Stimulated activated memory B cell treated with anti-CD40 and anti-IgM and Interleukin-4, amounts not matched to agents 10 μg/mL and 1 μg/mL and 100 μg/mL, for 72 hours (primary cell): ENCODE data around the gene STRIP2.
"Not testable (repeated sequence)": the region's sequence is repeated elsewhere in the genome, so short reads cannot be mapped to it uniquely, and the experiment has no call there.

Source experiments
- ATAC-seq: fragments of 150-1000 bp; cut with Tn5 transposase; 2 replicates; pipeline ENCODE4 v1.10.0; 2021
- H3K27ac Mint-ChIP-seq: one replicate; pipeline ENCODE4 v1.8.0; 2022; ENCODE audit warnings: mild to moderate bottlenecking, mixed read lengths
- H3K27me3 Mint-ChIP-seq: one replicate; pipeline ENCODE4 v1.8.0; 2022; ENCODE audit warnings: mixed read lengths
- H3K36me3 Mint-ChIP-seq: one replicate; pipeline ENCODE4 v1.8.0; 2022; ENCODE audit warnings: mixed read lengths
- H3K4me1 Mint-ChIP-seq: one replicate; pipeline ENCODE4 v1.8.0; 2022; ENCODE audit warnings: mixed read lengths
- H3K4me3 Mint-ChIP-seq: one replicate; pipeline ENCODE4 v1.8.0; 2022; ENCODE audit warnings: mild to moderate bottlenecking, moderate library complexity, mixed read lengths
- H3K9me3 Mint-ChIP-seq: one replicate; pipeline ENCODE4 v1.8.0; 2022; ENCODE audit warnings: mixed read lengths

Gene STRIP2

GRCh38 chr7:129514683-129515082 lies 80.5 kb downstream of the STRIP2 start:
- Mint-ChIP-seq H3K4me3 (no peak overlapping the region), H3K36me3 (peaks cover 11% of the 10 kb centered on the region), H3K27ac (no peak overlapping the region), H3K27me3 (peaks cover 8% of the 10 kb centered on the region), H3K4me1 (no peaks in the 10 kb centered on the region), H3K9me3 (no peaks in the 10 kb centered on the region)
- ATAC-seq: no peak

GRCh38 chr7:129515381-129515780 lies 81.1 kb downstream of the STRIP2 start:
- H3K36me3 Mint-ChIP-seq: peaks cover 11% of the 10 kb centered on the region
- peaks cover 8% of the 10 kb centered on the region for H3K27me3 Mint-ChIP-seq
- no peak overlapping the region for H3K27ac Mint-ChIP-seq
- no peak for ATAC-seq
- no peaks in the 10 kb centered on the region for H3K9me3 Mint-ChIP-seq
- no peaks in the 10 kb centered on the region for H3K4me1 Mint-ChIP-seq
- no peak overlapping the region for H3K4me3 Mint-ChIP-seq

GRCh38 chr7:129517931-129518330 lies 83.7 kb downstream of the STRIP2 start:
- Mint-ChIP-seq H3K9me3 (no peaks in the 10 kb centered on the region), H3K27ac (no peak overlapping the region), H3K27me3 (peaks cover 22% of the 10 kb centered on the region), H3K4me1 (no peaks in the 10 kb centered on the region), H3K36me3 (peaks cover 6% of the 10 kb centered on the region), H3K4me3 (no peak overlapping the region)
- ATAC-seq: no peak

GRCh38 chr7:129519464-129519863 lies 85.2 kb downstream of the STRIP2 start:
- no peak for ATAC-seq
- H3K27ac Mint-ChIP-seq: no peak overlapping the region
- H3K36me3 Mint-ChIP-seq: no peaks in the 10 kb centered on the region
- no peaks in the 10 kb centered on the region for H3K9me3 Mint-ChIP-seq
- no peaks in the 10 kb centered on the region for H3K4me1 Mint-ChIP-seq
- H3K27me3 Mint-ChIP-seq: peaks cover 29% of the 10 kb centered on the region
- no peak overlapping the region for H3K4me3 Mint-ChIP-seq

GRCh38 chr7:129522088-129522970 lies 88.1 kb downstream of the STRIP2 start:
- peak; percentile 59 for ATAC-seq
- Mint-ChIP-seq H3K27ac (no peak overlapping the region), H3K9me3 (no peaks in the 10 kb centered on the region), H3K4me1 (no peaks in the 10 kb centered on the region), H3K27me3 (peaks cover 50% of the 10 kb centered on the region), H3K36me3 (no peaks in the 10 kb centered on the region), H3K4me3 (no peak overlapping the region)

- H3K4me1 Mint-ChIP-seq: no peaks in the 10 kb centered on the region
- H3K36me3 Mint-ChIP-seq: no peaks in the 10 kb centered on the region
- no peak overlapping the region for H3K27ac Mint-ChIP-seq
- H3K27me3 Mint-ChIP-seq: peaks cover 49% of the 10 kb centered on the region
- ATAC-seq: no peak
- H3K9me3 Mint-ChIP-seq: no peaks in the 10 kb centered on the region
- H3K4me3 Mint-ChIP-seq: no peak overlapping the region
Observed at GRCh38 chr7:129522971-129523340, 88.7 kb downstream of the STRIP2 start.

- Mint-ChIP-seq H3K9me3 (no peaks in the 10 kb centered on the region), H3K4me3 (no peak overlapping the region), H3K36me3 (no peaks in the 10 kb centered on the region), H3K4me1 (no peaks in the 10 kb centered on the region), H3K27me3 (peaks cover 44% of the 10 kb centered on the region), H3K27ac (no peak overlapping the region)
- no peak for ATAC-seq
Observed at GRCh38 chr7:129523924-129524323, 89.7 kb downstream of the STRIP2 start.

GRCh38 chr7:129524405-129524804 lies 90.2 kb downstream of the STRIP2 start:
- H3K27ac Mint-ChIP-seq, ATAC-seq, H3K4me3 Mint-ChIP-seq, H3K36me3 Mint-ChIP-seq, H3K9me3 Mint-ChIP-seq, H3K4me1 Mint-ChIP-seq: not testable (repeated sequence)
- peaks cover 44% of the 10 kb centered on the region for H3K27me3 Mint-ChIP-seq

- no peak for ATAC-seq
- H3K9me3 Mint-ChIP-seq: no peaks in the 10 kb centered on the region
- H3K4me1 Mint-ChIP-seq: no peaks in the 10 kb centered on the region
- no peaks in the 10 kb centered on the region for H3K36me3 Mint-ChIP-seq
- peaks cover 44% of the 10 kb centered on the region for H3K27me3 Mint-ChIP-seq
- H3K4me3 Mint-ChIP-seq: no peak overlapping the region
- H3K27ac Mint-ChIP-seq: no peak overlapping the region
Observed at GRCh38 chr7:129525225-129525862, 91.1 kb downstream of the STRIP2 start.

GRCh38 chr7:129529643-129530042 lies 95.4 kb downstream of the STRIP2 start:
- H3K4me3 Mint-ChIP-seq: no peak overlapping the region
- H3K27ac Mint-ChIP-seq: no peak overlapping the region
- H3K27me3 Mint-ChIP-seq: peaks cover 24% of the 10 kb centered on the region
- H3K4me1 Mint-ChIP-seq: no peaks in the 10 kb centered on the region
- no peak for ATAC-seq
- no peaks in the 10 kb centered on the region for H3K9me3 Mint-ChIP-seq
- no peaks in the 10 kb centered on the region for H3K36me3 Mint-ChIP-seq

GRCh38 chr7:129530795-129531391 lies 96.7 kb downstream of the STRIP2 start:
- Mint-ChIP-seq H3K36me3 (no peaks in the 10 kb centered on the region), H3K9me3 (no peaks in the 10 kb centered on the region), H3K4me3 (no peak overlapping the region), H3K4me1 (peaks cover 4% of the 10 kb centered on the region), H3K27me3 (peaks cover 11% of the 10 kb centered on the region), H3K27ac (no peak overlapping the region)
- ATAC-seq: peak; percentile 77

GRCh38 chr7:129531721-129532120 lies 97.5 kb downstream of the STRIP2 start:
- ATAC-seq: no peak
- Mint-ChIP-seq H3K4me1 (peaks cover 11% of the 10 kb centered on the region), H3K27ac (no peak overlapping the region), H3K36me3 (no peaks in the 10 kb centered on the region), H3K9me3 (no peaks in the 10 kb centered on the region), H3K4me3 (no peak overlapping the region), H3K27me3 (peaks cover 9% of the 10 kb centered on the region)

GRCh38 chr7:129532375-129532774 lies 98.1 kb downstream of the STRIP2 start:
- Mint-ChIP-seq H3K27me3 (peaks cover 3% of the 10 kb centered on the region), H3K27ac (no peak overlapping the region), H3K4me3 (no peak overlapping the region), H3K4me1 (peaks cover 11% of the 10 kb centered on the region), H3K36me3 (no peaks in the 10 kb centered on the region), H3K9me3 (no peaks in the 10 kb centered on the region)
- ATAC-seq: no peak

- H3K27ac Mint-ChIP-seq, H3K9me3 Mint-ChIP-seq, H3K36me3 Mint-ChIP-seq, H3K27me3 Mint-ChIP-seq, H3K4me3 Mint-ChIP-seq, ATAC-seq: not testable (repeated sequence)
- H3K4me1 Mint-ChIP-seq: peaks cover 17% of the 10 kb centered on the region
Observed at GRCh38 chr7:129534558-129535274, 100.5 kb downstream of the STRIP2 start.

GRCh38 chr7:129535896-129536295 lies 101.7 kb downstream of the STRIP2 start:
- H3K27me3 Mint-ChIP-seq: peaks cover 1% of the 10 kb centered on the region
- H3K4me3 Mint-ChIP-seq: no peak overlapping the region
- H3K27ac Mint-ChIP-seq: no peak overlapping the region
- no peaks in the 10 kb centered on the region for H3K36me3 Mint-ChIP-seq
- ATAC-seq: no peak
- H3K9me3 Mint-ChIP-seq: peaks cover 2% of the 10 kb centered on the region
- peaks cover 17% of the 10 kb centered on the region for H3K4me1 Mint-ChIP-seq
